ENCODE results near the gene OR5K4.

Gene OR5K4

GRCh38 chr3:98353554-98353953, at the start of gene OR5K4:
Gene OR5K4 (plus strand): TSS chr3:98353854. CDS start chr3:98353854, 0 bp downstream.
- H3F3A ChIP-seq (ENCODE audit: insufficient read depth, low read length) = no peaks in the 10 kb centered on the region
- H2AFZ ChIP-seq (ENCODE audit: low read length) = no peak within 1 kb of the TSS
- H3K27me3 ChIP-seq (replicated peaks; ENCODE audit: insufficient read depth, low read length) = no peaks in the 10 kb centered on the region
- no peaks in the 10 kb centered on the region for H3K9me2 ChIP-seq (replicated peaks; ENCODE audit: insufficient read depth, low read length)
- H3K36me3 ChIP-seq (replicated peaks; ENCODE audit: insufficient read depth, low read length) = no peaks in the 10 kb centered on the region
- H3K79me2 ChIP-seq (ENCODE audit: low read length) = no peaks in the 10 kb centered on the region
- no peak for TF ChIP-seq CTCF (IDR thresholded peaks at IDR 0.05; ENCODE audit: low read length)
- no peak for TF ChIP-seq EZH2 (optimal IDR thresholded peaks at IDR 0.05; ENCODE audit: low read depth, low read length)
- TF ChIP-seq EZH2phosphoT487 (IDR thresholded peaks at IDR 0.05; ENCODE audit: low read length) = no peak
- H3K27ac ChIP-seq (ENCODE audit: low read length) = no peak within 1 kb of the TSS
- no peak within 1 kb of the TSS for H3K4me2 ChIP-seq (ENCODE audit: low read depth, low read length)
- no peaks in the 10 kb centered on the region for H4K20me1 ChIP-seq (ENCODE audit: insufficient read depth, low read length)
- no peak within 1 kb of the TSS for H3K9ac ChIP-seq (ENCODE audit: low read length)
- DNase-seq = no peak
- no peaks in the 10 kb centered on the region for H3K9me3 ChIP-seq (replicated peaks; ENCODE audit: insufficient read depth, low read length)
- H3K4me3 ChIP-seq (ENCODE audit: low read length) = no peak within 1 kb of the TSS
- H3K4me1 ChIP-seq (ENCODE audit: low read length) = no peaks in the 10 kb centered on the region

- Histone ChIP-seq H3K79me2 (ENCODE audit: low read length) (no peaks in the 10 kb centered on the region), H3K9me2 (replicated peaks; ENCODE audit: insufficient read depth, low read length) (no peaks in the 10 kb centered on the region), H3K9me3 (replicated peaks; ENCODE audit: insufficient read depth, low read length) (no peaks in the 10 kb centered on the region), H3K4me1 (ENCODE audit: low read length) (peaks cover 6% of the 10 kb centered on the region), H4K20me1 (ENCODE audit: insufficient read depth, low read length) (no peaks in the 10 kb centered on the region), H3K4me2 (ENCODE audit: low read depth, low read length) (no peak overlapping the region), H3K27ac (ENCODE audit: low read length) (no peak overlapping the region), H3K36me3 (replicated peaks; ENCODE audit: insufficient read depth, low read length) (no peaks in the 10 kb centered on the region), H3F3A (ENCODE audit: insufficient read depth, low read length) (no peaks in the 10 kb centered on the region), H3K4me3 (ENCODE audit: low read length) (no peak overlapping the region), H3K27me3 (replicated peaks; ENCODE audit: insufficient read depth, low read length) (no peaks in the 10 kb centered on the region), H2AFZ (ENCODE audit: low read length) (no peak overlapping the region), H3K9ac (ENCODE audit: low read length) (no peak overlapping the region)
- no peak for DNase-seq
- no peak for TF ChIP-seq EZH2 (optimal IDR thresholded peaks at IDR 0.05; ENCODE audit: low read depth, low read length)
- no peak for TF ChIP-seq EZH2phosphoT487 (IDR thresholded peaks at IDR 0.05; ENCODE audit: low read length)
- TF ChIP-seq CTCF (IDR thresholded peaks at IDR 0.05; ENCODE audit: low read length) = no peak
Observed at GRCh38 chr3:98322101-98322500, 31.6 kb upstream of the OR5K4 start.

DNA sequence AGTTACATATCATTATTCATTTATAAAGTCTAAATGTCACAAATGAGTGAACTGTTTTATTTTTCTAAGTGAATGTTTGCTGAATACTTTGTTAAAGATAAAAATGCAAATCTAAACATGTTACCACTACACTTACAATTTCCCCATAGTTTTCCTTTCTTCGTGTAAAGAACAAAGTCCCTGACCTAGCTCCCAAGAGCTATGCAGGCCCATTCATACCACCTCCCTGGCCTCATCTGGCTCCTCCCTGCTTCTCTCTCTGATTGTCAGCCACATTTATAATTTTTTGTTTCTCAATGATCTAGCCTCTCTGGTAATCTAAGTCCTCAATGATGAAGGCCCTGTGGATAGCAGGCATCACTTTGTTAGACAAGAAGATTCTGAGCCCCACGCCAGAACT, 31.0 kb upstream of the OR5K4 start:
- no peaks in the 10 kb centered on the region for H4K20me1 ChIP-seq (ENCODE audit: insufficient read depth, low read length)
- no peak overlapping the region for H2AFZ ChIP-seq (ENCODE audit: low read length)
- H3K9ac ChIP-seq (ENCODE audit: low read length) = no peak overlapping the region
- no peaks in the 10 kb centered on the region for H3F3A ChIP-seq (ENCODE audit: insufficient read depth, low read length)
- H3K27me3 ChIP-seq (replicated peaks; ENCODE audit: insufficient read depth, low read length) = no peaks in the 10 kb centered on the region
- H3K36me3 ChIP-seq (replicated peaks; ENCODE audit: insufficient read depth, low read length) = no peaks in the 10 kb centered on the region
- TF ChIP-seq CTCF (IDR thresholded peaks at IDR 0.05; ENCODE audit: low read length) (no peak), EZH2phosphoT487 (IDR thresholded peaks at IDR 0.05; ENCODE audit: low read length) (no peak), EZH2 (optimal IDR thresholded peaks at IDR 0.05; ENCODE audit: low read depth, low read length) (no peak)
- H3K9me2 ChIP-seq (replicated peaks; ENCODE audit: insufficient read depth, low read length) = no peaks in the 10 kb centered on the region
- no peak overlapping the region for H3K4me2 ChIP-seq (ENCODE audit: low read depth, low read length)
- peaks cover 6% of the 10 kb centered on the region for H3K4me1 ChIP-seq (ENCODE audit: low read length)
- H3K9me3 ChIP-seq (replicated peaks; ENCODE audit: insufficient read depth, low read length) = no peaks in the 10 kb centered on the region
- no peak overlapping the region for H3K27ac ChIP-seq (ENCODE audit: low read length)
- no peaks in the 10 kb centered on the region for H3K79me2 ChIP-seq (ENCODE audit: low read length)
- H3K4me3 ChIP-seq (ENCODE audit: low read length) = no peak overlapping the region
- no peak for DNase-seq
